IMR-90 (cell line): ENCODE data around the gene MYH7B.

Source experiments
- RAD21 ChIP-seq: IDR thresholded peaks from 2 replicates; pipeline ENCODE4 v1.6.1; 2012; ENCODE audit warnings: low read length, improper control_type of control experiment
- TF ChIP-seq, protein P1 (sequence below): conservative IDR thresholded peaks from 2 replicates; pipeline ENCODE4 v1.5.1; 2012; ENCODE audit warnings: mild to moderate bottlenecking, low read depth, low read length, improper control_type of control experiment

DNA sequence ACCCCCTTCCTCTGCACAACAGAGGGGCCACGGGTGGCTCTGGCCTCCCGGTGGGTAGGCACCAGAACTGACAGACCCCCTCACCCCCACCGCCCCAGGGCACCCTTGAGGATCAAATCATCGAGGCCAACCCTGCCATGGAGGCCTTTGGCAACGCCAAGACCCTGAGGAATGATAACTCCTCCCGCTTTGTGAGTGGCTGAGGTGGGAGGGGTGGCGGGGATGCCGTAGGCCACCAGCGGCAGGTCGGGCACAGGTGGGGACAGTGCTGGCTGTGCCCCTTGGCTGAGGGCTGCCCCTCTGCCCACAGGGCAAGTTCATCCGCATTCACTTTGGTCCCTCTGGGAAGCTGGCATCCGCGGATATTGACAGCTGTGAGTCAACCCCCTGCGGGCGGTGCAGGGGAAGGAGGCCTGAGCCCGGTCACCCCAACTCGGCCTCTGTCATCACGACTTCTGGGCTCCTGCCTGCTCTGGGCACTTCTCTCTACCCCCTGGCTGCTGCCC, 29.1 kb downstream of the MYH7B start:
- TF ChIP-seq RAD21 = no peak
- TF ChIP-seq, protein P1, sequence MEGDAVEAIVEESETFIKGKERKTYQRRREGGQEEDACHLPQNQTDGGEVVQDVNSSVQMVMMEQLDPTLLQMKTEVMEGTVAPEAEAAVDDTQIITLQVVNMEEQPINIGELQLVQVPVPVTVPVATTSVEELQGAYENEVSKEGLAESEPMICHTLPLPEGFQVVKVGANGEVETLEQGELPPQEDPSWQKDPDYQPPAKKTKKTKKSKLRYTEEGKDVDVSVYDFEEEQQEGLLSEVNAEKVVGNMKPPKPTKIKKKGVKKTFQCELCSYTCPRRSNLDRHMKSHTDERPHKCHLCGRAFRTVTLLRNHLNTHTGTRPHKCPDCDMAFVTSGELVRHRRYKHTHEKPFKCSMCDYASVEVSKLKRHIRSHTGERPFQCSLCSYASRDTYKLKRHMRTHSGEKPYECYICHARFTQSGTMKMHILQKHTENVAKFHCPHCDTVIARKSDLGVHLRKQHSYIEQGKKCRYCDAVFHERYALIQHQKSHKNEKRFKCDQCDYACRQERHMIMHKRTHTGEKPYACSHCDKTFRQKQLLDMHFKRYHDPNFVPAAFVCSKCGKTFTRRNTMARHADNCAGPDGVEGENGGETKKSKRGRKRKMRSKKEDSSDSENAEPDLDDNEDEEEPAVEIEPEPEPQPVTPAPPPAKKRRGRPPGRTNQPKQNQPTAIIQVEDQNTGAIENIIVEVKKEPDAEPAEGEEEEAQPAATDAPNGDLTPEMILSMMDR = no peak
